SK-N-SH (cell line): ENCODE results near the gene FIGN.

ENCODE experiments used
- FOSL2 ChIP-seq: IDR thresholded peaks from 2 replicates; pipeline ENCODE4 v1.4.0; 2012; ENCODE audit warnings: low read depth, mild to moderate bottlenecking, moderate library complexity, borderline replicate concordance
- TF ChIP-seq, protein P1 (sequence below): IDR thresholded peaks from 2 replicates; pipeline ENCODE4 v1.6.1; 2012; ENCODE audit warnings: mild to moderate bottlenecking, low read depth, low read length, moderate library complexity
- TF ChIP-seq, protein P2 (sequence below): fragments of 150-350 bp; IDR thresholded peaks from 2 replicates; pipeline ENCODE4 v1.6.1; 2017; ENCODE audit warnings: antibody characterized with exemption, low read length, low read depth, borderline replicate concordance

DNA sequence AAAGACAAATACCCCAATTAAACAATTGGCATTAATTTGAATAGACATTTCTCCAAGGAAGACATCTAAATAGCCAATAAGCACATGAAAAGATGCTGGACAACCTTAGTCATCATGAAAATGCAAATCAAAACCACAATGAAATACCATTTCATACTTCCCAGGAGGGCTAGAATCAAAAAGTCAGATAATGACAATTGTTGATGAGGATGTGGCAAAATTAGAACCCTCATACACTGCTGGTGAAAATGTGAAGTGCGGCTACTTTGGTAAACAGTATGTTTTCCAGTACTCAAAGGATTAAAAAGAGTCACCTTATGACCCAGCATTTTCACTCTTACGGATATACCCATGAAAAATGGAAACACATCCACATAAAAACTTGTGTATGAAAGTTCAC is 91.6 kb downstream of the FIGN start:
- TF ChIP-seq, protein P1, sequence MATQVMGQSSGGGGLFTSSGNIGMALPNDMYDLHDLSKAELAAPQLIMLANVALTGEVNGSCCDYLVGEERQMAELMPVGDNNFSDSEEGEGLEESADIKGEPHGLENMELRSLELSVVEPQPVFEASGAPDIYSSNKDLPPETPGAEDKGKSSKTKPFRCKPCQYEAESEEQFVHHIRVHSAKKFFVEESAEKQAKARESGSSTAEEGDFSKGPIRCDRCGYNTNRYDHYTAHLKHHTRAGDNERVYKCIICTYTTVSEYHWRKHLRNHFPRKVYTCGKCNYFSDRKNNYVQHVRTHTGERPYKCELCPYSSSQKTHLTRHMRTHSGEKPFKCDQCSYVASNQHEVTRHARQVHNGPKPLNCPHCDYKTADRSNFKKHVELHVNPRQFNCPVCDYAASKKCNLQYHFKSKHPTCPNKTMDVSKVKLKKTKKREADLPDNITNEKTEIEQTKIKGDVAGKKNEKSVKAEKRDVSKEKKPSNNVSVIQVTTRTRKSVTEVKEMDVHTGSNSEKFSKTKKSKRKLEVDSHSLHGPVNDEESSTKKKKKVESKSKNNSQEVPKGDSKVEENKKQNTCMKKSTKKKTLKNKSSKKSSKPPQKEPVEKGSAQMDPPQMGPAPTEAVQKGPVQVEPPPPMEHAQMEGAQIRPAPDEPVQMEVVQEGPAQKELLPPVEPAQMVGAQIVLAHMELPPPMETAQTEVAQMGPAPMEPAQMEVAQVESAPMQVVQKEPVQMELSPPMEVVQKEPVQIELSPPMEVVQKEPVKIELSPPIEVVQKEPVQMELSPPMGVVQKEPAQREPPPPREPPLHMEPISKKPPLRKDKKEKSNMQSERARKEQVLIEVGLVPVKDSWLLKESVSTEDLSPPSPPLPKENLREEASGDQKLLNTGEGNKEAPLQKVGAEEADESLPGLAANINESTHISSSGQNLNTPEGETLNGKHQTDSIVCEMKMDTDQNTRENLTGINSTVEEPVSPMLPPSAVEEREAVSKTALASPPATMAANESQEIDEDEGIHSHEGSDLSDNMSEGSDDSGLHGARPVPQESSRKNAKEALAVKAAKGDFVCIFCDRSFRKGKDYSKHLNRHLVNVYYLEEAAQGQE, result no peak
- TF ChIP-seq FOSL2, result no peak
- TF ChIP-seq, protein P2, sequence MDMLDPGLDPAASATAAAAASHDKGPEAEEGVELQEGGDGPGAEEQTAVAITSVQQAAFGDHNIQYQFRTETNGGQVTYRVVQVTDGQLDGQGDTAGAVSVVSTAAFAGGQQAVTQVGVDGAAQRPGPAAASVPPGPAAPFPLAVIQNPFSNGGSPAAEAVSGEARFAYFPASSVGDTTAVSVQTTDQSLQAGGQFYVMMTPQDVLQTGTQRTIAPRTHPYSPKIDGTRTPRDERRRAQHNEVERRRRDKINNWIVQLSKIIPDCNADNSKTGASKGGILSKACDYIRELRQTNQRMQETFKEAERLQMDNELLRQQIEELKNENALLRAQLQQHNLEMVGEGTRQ, result no peak
